Measurements from ENCODE around the gene CLEC18C.
"Not testable (repeated sequence)": the region's sequence is repeated elsewhere in the genome, so short reads cannot be mapped to it uniquely, and the experiment has no call there.

DNA sequence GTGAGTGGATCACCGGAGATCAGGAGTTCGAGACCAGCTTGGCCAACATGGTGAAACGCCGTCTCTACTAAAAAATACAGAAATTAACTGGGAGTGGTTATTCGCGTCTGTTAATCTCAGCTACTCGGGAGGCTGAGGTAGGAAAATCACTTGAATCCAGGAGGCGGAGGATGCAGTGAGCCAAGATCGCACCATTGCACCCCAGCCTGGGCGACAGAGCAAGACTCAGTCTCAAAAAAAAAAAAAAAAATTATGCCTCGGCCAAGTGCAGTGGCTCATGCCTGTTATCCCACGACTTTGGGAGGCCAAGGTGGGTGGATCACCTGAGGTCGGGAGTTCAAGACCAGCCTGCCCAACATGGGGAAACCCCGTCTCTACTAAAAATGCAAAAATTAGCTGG is 49.8 kb upstream of the CLEC18C start:
- TF ChIP-seq ZNF248 (tag by site-specific recombination; IDR thresholded peaks at IDR 0.05); TCF7L2 (IDR thresholded peaks at IDR 0.05; ENCODE audit: borderline replicate concordance, low read depth, low read length); YY2 (tag by site-specific recombination; IDR thresholded peaks at IDR 0.05); YY1 (tag by site-specific recombination; IDR thresholded peaks at IDR 0.05); ZNF677 (tag by site-specific recombination; IDR thresholded peaks at IDR 0.05); ZNF10 (tag by site-specific recombination; IDR thresholded peaks at IDR 0.05); ZNF76 (tag by site-specific recombination; IDR thresholded peaks at IDR 0.05; ENCODE audit: borderline replicate concordance, low read depth); TRIM28 (IDR thresholded peaks at IDR 0.05; ENCODE audit: borderline replicate concordance, low read length); ZNF274 (IDR thresholded peaks at IDR 0.05; ENCODE audit: low read length); ZNF274 (tag by site-specific recombination; IDR thresholded peaks at IDR 0.05; ENCODE audit: borderline replicate concordance): not testable (repeated sequence)
- TF ChIP-seq, protein P1, sequence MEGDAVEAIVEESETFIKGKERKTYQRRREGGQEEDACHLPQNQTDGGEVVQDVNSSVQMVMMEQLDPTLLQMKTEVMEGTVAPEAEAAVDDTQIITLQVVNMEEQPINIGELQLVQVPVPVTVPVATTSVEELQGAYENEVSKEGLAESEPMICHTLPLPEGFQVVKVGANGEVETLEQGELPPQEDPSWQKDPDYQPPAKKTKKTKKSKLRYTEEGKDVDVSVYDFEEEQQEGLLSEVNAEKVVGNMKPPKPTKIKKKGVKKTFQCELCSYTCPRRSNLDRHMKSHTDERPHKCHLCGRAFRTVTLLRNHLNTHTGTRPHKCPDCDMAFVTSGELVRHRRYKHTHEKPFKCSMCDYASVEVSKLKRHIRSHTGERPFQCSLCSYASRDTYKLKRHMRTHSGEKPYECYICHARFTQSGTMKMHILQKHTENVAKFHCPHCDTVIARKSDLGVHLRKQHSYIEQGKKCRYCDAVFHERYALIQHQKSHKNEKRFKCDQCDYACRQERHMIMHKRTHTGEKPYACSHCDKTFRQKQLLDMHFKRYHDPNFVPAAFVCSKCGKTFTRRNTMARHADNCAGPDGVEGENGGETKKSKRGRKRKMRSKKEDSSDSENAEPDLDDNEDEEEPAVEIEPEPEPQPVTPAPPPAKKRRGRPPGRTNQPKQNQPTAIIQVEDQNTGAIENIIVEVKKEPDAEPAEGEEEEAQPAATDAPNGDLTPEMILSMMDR (tag by site-specific recombination; IDR thresholded peaks at IDR 0.05), result not testable (repeated sequence)
- TF ChIP-seq, protein P2, sequence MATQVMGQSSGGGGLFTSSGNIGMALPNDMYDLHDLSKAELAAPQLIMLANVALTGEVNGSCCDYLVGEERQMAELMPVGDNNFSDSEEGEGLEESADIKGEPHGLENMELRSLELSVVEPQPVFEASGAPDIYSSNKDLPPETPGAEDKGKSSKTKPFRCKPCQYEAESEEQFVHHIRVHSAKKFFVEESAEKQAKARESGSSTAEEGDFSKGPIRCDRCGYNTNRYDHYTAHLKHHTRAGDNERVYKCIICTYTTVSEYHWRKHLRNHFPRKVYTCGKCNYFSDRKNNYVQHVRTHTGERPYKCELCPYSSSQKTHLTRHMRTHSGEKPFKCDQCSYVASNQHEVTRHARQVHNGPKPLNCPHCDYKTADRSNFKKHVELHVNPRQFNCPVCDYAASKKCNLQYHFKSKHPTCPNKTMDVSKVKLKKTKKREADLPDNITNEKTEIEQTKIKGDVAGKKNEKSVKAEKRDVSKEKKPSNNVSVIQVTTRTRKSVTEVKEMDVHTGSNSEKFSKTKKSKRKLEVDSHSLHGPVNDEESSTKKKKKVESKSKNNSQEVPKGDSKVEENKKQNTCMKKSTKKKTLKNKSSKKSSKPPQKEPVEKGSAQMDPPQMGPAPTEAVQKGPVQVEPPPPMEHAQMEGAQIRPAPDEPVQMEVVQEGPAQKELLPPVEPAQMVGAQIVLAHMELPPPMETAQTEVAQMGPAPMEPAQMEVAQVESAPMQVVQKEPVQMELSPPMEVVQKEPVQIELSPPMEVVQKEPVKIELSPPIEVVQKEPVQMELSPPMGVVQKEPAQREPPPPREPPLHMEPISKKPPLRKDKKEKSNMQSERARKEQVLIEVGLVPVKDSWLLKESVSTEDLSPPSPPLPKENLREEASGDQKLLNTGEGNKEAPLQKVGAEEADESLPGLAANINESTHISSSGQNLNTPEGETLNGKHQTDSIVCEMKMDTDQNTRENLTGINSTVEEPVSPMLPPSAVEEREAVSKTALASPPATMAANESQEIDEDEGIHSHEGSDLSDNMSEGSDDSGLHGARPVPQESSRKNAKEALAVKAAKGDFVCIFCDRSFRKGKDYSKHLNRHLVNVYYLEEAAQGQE (tag by site-specific recombination; IDR thresholded peaks at IDR 0.05), result not testable (repeated sequence)
- TF ChIP-seq, protein P3, sequence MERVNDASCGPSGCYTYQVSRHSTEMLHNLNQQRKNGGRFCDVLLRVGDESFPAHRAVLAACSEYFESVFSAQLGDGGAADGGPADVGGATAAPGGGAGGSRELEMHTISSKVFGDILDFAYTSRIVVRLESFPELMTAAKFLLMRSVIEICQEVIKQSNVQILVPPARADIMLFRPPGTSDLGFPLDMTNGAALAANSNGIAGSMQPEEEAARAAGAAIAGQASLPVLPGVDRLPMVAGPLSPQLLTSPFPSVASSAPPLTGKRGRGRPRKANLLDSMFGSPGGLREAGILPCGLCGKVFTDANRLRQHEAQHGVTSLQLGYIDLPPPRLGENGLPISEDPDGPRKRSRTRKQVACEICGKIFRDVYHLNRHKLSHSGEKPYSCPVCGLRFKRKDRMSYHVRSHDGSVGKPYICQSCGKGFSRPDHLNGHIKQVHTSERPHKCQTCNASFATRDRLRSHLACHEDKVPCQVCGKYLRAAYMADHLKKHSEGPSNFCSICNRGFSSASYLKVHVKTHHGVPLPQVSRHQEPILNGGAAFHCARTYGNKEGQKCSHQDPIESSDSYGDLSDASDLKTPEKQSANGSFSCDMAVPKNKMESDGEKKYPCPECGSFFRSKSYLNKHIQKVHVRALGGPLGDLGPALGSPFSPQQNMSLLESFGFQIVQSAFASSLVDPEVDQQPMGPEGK (tag by site-specific recombination; IDR thresholded peaks at IDR 0.05), result not testable (repeated sequence)
- TF ChIP-seq, protein P4, sequence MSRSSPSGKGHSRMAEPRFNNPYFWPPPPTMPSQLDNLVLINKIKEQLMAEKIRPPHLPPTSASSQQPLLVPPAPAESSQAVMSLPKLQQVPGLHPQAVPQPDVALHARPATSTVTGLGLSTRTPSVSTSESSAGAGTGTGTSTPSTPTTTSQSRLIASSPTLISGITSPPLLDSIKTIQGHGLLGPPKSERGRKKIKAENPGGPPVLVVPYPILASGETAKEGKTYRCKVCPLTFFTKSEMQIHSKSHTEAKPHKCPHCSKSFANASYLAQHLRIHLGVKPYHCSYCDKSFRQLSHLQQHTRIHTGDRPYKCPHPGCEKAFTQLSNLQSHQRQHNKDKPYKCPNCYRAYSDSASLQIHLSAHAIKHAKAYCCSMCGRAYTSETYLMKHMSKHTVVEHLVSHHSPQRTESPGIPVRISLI (tag by site-specific recombination; IDR thresholded peaks at IDR 0.05), result not testable (repeated sequence)

Measured in HEK293 (cell line).